NCI-H774 (cell line): ENCODE measurements around the gene RELT.

ENCODE experiments used
- DNase-seq: peaks from one replicate; lab custom pipeline; 2025; lab: John Stamatoyannopoulos, UW

Gene RELT

DNA sequence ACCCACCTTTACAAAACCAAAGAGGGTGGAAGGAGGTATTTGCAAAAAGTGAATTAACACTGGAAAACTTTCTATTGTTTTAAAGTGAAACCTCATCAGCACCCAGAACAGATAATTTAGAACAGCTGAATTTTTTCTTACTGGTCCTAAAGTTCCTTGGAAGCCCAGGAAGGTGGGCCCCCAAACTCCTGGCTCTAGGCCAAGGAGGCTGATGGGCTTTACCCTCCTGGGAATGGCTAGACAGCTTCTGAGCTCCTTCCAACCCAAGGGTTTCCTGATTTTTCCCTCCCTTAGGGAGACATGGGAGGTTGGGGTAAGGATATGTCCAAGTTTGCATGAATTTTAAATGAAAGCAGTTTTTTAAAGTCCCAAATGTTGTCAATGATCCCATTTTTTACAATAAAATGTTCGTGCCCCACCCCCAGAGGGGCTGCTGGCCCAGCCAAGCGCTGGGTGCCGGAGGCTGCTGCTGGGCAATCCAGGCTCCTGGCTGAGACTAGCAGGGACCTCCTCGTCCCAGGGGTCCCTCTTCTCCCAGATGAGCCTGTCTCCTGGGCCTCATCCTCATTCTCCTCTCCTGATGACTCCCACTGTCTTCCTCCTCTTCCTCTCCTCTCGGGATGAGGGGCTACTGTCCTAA, 28.4 kb downstream of the RELT start:
- DNase-seq = no peak

GRCh38 chr11:73405146-73405510, 28.9 kb downstream of the RELT start:
- DNase-seq = no peak

- no peak for DNase-seq
Measured at GRCh38 chr11:73406131-73406530, 29.9 kb downstream of the RELT start.

- DNase-seq = no peak
Measured at GRCh38 chr11:73406619-73407018, 30.4 kb downstream of the RELT start.

DNA sequence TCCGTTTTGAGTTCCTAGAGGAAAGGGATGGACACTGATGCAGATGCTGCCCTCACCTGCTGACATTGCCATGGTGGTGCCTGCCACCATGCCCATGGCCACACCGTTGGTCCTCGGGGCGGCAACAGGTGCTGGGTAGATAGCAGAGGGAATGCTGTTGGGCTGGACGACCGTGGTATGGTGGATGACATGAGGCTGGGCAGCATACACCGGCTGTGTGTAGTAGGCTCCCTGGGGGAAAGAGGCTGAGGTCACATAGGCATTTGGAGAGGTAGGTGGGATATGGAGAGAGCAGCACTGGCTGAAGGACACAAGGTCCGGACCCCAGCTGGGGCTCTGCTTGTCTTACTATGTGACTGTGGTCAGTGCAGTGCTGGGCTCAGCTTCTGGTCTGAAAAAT, 33.2 kb downstream of the RELT start:
- no peak for DNase-seq

DNA sequence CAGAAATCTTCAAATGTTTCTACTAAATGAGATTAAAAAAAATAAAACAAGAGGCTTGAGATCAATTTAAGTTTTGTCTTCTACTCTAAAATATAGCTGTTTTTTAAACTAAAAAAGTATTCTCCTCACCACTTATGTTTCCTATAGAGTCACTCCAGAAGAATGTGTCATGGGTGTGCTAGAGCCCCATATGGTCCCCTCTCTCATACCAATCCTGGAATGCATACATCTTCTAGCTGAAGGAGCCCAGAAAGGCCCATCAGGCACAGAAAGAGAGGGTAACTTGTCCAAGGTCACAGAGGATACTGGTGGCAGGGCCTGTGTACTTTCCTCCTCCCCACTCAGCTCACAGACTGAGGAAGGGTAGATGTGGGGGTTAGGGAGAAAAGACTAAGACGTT, 34.4 kb downstream of the RELT start:
- no peak for DNase-seq

DNA sequence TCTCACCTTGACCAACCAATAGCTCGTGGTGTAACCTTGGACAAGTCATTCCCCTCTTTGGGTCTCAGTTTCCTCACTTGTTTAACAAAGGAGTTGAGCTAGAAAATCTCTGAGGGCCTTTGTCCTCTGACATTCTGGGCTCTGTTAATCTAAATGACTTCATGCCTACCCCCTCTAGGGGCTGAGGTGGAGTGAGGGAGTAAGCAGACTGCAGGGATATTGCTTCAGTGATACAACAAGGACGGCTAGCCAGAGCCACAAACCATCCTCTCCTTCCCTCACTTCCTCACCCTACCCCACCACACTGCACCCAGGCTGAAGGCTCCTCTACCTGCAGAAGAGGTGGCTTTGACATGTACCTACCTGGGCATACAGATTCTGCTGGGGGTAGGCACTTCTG, 34.8 kb downstream of the RELT start:
- DNase-seq = no peak

- no peak for DNase-seq
Measured at GRCh38 chr11:73412308-73412707, 36.1 kb downstream of the RELT start.

- no peak for DNase-seq
Measured at GRCh38 chr11:73413256-73413655, 37.1 kb downstream of the RELT start.

DNA sequence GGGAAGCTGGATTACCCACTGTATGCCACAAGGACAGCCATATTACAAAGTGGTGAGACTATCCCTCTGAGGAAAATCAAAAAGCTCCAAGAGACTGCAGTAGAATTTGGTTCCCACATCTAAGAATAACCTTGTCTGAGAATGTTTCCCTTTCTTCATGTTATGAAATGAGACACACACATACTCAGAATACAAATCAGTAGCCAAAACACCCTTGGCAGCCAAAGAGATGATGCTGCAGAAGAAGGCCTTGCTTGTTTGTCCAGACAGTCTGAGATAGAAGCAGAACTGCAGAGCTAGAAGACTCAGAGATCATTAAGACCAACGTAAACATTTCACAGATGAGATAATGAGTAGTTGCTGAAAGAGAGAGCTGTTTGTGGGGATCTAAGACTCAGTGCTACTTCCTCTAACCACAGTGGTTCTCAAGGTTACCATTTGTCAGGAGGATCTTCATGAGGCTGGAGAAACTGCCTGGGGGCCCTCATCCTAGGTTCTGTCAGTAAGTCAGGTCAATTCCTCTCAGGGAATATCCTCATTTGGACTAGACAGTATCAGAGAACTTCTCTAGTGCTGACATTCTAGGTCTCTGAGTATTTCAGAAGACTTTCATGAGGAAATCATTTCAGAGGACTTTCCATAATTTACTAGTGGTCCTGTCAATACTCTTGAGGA, 38.9 kb downstream of the RELT start:
- DNase-seq = no peak

DNA sequence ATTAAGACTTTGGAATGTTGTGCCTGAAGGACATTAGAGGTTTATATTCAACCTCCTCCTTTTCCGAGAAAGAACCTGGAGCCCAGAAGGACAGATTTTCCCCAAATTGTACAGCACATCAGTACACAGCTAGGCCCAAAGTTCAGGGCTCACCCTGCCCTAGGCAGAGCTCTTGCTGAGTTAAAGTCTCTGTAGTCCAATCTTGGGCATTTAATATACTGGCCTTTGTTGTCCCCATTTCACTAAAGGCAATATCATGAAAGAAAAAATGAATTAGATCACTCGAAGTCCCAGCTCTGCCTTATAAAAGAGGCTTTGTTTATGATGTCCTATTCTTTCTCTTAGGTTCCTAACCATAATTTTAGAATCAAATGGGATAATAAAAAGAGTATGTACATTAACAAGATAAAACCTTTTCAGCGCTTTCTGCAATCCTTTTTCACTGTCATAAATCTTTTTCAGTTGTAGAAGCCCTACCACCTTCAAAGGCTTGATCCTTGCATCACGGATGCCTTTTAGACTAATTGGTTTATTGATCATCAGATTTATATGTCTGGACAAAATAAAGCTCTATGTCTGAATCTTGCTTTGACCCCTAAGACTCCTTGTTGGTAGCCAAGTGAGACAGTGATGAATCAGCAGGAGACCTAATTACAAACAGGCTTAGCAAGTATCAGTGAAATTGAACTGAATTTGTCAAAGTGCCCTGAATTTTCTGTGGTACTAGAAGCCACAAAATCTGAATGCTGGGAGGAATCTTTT, 39.8 kb downstream of the RELT start:
- DNase-seq = no peak

DNA sequence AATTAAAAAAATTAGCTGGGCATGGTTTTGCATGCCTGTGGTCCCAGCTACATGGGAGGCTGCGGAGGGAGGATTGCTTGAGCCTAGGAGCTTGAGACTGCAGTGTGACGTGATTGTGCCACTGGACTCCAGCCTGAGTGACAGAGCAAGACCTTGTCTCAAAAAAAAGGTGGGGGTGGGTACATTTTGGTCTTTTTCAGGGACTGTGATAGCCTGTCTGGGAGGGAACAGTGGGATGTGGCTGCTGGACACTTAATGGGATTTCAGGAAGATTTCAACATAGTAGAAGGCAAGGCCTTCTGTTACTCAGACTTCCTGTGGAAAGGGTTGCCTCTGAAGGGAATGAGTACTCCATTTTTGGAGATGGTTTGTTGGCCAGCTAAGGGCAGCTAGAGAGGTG, 40.6 kb downstream of the RELT start:
- no peak for DNase-seq

GRCh38 chr11:73420136-73420535, 43.9 kb downstream of the RELT start:
- no peak for DNase-seq

- DNase-seq = no peak
Measured at GRCh38 chr11:73422886-73423285, 46.7 kb downstream of the RELT start.

- no peak for DNase-seq
Measured at GRCh38 chr11:73423506-73423905, 47.3 kb downstream of the RELT start.

DNA sequence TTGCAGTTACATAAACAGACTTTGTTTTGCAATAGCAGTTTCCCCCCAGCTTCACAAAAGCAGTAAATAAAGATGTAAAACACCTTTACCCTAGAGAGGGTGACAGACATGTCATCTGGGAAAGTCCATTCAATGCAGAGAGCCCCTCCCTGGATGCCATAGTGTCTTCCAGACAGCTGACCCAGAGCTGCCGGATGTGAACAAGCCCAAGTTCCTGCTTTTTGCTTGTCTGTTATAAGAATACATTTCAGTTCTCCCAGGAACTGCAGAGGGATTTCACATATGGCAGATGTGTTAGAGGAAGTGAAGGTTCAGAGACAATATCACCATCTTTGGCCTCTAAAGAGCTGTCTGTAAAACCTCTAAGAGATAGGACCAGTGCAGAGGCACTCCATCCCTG, 48.9 kb downstream of the RELT start:
- DNase-seq = no peak

- no peak for DNase-seq
Measured at GRCh38 chr11:73426219-73426850, 50.1 kb downstream of the RELT start.

DNA sequence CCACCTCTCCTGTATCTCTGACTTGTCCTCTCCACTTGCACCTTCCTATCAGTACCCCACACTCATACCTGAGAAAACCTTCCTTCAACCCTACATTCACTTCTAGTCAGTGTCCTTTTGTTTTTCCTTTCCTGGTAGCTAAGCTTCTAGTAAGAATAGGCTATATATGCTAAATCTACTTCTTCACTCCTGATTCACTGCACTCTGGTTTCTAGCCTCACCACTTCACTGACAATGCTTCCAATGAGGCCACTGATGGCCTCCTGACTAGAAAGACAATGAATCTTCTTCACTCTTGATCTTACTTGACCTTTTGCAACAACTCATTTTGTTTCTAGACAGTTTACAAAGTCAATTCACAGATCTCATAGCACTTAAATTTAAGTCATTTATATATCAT, 52.0 kb downstream of the RELT start:
- DNase-seq = no peak

GRCh38 chr11:73428699-73429098, 52.5 kb downstream of the RELT start:
- DNase-seq = no peak

GRCh38 chr11:73429121-73429750, 53.0 kb downstream of the RELT start:
- DNase-seq = no peak

DNA sequence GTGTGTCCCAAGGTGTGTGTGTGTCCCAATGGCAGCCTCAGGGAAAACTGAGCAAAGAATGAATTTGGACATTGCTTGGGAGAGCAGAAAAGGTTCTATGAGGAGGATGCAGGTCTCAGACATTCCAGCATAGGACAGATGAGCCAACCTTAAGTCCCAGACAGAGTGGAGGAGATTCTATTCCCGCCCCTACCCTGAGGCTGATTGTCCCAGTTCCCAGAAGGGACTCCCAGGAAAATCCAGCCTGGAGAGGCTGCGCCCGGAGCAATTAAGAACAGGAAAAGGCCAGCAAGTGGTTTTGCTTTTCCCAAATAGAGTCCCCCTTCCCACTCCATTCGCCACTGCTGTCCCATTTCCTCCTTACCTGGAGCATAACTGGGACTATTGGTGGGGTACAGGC, 54.1 kb downstream of the RELT start:
- no peak for DNase-seq

- no peak for DNase-seq
Measured at GRCh38 chr11:73431396-73431795, 55.2 kb downstream of the RELT start.
